Activated CD4-positive, alpha-beta memory T cell treated with anti-CD3 and anti-CD28 coated beads for 36 hours (primary cell): ENCODE results near the gene ARHGAP8. TPM values are rescaled to one million over a fixed set of nuclear protein-coding genes. Genes with fewer than 3 reads are reported as not detected.

Experiments
- CTCF ChIA-PET: fragments of 350-600 bp; sonication (Branson Sonifier 250); formaldehyde crosslinking; loops from one replicate; lab custom pipeline; 2021; ENCODE audit warnings: antibody characterized with exemption, inconsistent platforms; lab: Charles Lee
- POLR2A ChIA-PET: fragments of 350-600 bp; sonication (Branson Sonifier 250); formaldehyde crosslinking; loops from one replicate; lab custom pipeline; 2021; ENCODE audit warnings: antibody characterized with exemption; lab: Charles Lee
- DNase-seq: peaks from one replicate; pipeline ENCODE4 v3.0.0-alpha.2; 2020
- H3K27ac Mint-ChIP-seq: one replicate; pipeline ENCODE4 v1.8.0; 2021; ENCODE audit warnings: mixed read lengths
- H3K27me3 Mint-ChIP-seq: one replicate; pipeline ENCODE4 v1.8.0; 2021; ENCODE audit warnings: mixed read lengths
- H3K36me3 Mint-ChIP-seq: one replicate; pipeline ENCODE4 v1.8.0; 2021; ENCODE audit warnings: mixed read lengths
- H3K4me1 Mint-ChIP-seq: one replicate; pipeline ENCODE4 v1.8.0; 2021; ENCODE audit warnings: low read depth, mixed read lengths
- H3K4me3 Mint-ChIP-seq: one replicate; pipeline ENCODE4 v1.8.0; 2021; ENCODE audit warnings: mild to moderate bottlenecking, mixed read lengths
- H3K9me3 Mint-ChIP-seq: one replicate; pipeline ENCODE4 v1.8.0; 2021; ENCODE audit warnings: mixed read lengths
- intact Hi-C: fragments of 100-400 bp; cut with micrococcal nuclease; formaldehyde crosslinking; loops from one replicate; pipeline ENCODE4 v1.15.1; 2023
- total RNA-seq, 2 experiments: library from RNA; stranded (reverse); gene quantifications; one replicate each; pipeline ENCODE4 v1.2.3, GENCODE V29; 2021

Gene ARHGAP8
- under 1 TPM; 0.73 to 0.88 TPM for total RNA-seq

GRCh38 chr22:44752285-44753188 is at the start of gene ARHGAP8:
Gene ARHGAP8, plus strand, starts transcription at chr22:44752575. Its CDS starts 33,953 bp downstream, at chr22:44786528.
- Mint-ChIP-seq H3K4me1 (peaks cover 4% of the 10 kb centered on the region), H3K27me3 (peaks cover 36% of the 10 kb centered on the region), H3K4me3 (peak within 1 kb of the TSS; percentile 65), H3K36me3 (no peaks in the 10 kb centered on the region), H3K27ac (no peak within 1 kb of the TSS), H3K9me3 (peaks cover 3% of the 10 kb centered on the region)
- POLR2A ChIA-PET, result no interaction called here
- DNase-seq, result peak; percentile 28
- CTCF ChIA-PET, result interaction anchor here (1.3 kb wide), 1 partner anchor 56 kb away, joined by 3 read pairs; no protein-coding TSS in a partner anchor
- intact Hi-C loops, result no loop called here

- Mint-ChIP-seq H3K4me1 (peaks cover 10% of the 10 kb centered on the region), H3K36me3 (no peaks in the 10 kb centered on the region), H3K27me3 (no peaks in the 10 kb centered on the region), H3K4me3 (peak overlapping the region; percentile 68), H3K9me3 (no peaks in the 10 kb centered on the region), H3K27ac (no peak overlapping the region)
- ChIA-PET CTCF (interaction anchor here (0.7 to 1.2 kb wide), 3 partner anchors 18 to 93 kb away, joined by 3 to 4 read pairs (median 3); no protein-coding TSS in a partner anchor), POLR2A (no interaction called here)
- DNase-seq, result no peak
- intact Hi-C loops, result no loop called here
Observed at GRCh38 chr22:44703255-44703870, 49.0 kb upstream of the ARHGAP8 start.

DNA sequence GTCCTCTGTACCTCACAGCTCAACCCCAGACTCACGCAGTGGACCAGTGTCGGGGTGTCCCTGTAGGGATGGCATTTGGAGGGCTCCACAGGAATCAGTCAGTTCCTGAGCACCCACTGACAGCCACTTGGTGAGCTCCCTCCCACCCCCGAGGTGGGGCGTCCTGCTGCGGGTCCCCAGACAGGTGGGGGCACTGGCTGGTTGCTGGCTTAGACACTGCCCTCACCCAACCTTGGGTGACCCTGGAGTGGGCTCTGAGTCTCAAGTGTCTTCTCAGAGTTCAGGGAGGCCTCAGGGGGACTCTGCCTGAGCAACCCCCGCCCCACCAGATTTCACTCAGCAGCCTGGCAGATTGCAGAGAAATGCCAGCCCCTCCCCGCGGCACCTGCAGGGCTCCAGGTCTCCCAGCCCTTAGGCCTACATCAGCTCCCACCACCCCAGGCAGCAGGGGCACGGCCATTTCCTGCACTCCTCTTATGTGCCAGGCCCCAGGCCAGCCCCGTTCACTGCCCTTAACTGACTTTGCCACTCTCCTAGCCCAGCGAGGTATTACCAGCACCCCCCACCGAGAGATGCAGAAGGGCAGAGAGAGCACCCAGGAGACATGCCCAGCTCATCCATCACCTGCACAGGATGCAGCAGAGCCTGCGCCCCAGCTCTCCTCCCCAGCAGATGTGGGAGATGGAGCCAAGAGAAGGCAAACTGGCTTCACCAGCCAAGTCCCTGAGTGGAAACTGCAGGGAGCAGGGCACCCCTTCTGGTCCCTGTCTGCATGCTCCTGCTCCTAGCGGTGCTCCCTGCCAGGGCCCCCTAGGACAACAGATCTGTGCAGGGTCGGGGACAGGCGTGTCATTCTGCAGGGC is 48.0 kb upstream of the ARHGAP8 start:
- no peak overlapping the region for H3K4me3 Mint-ChIP-seq
- POLR2A ChIA-PET, result no interaction called here
- intact Hi-C loops, result no loop called here

DNA sequence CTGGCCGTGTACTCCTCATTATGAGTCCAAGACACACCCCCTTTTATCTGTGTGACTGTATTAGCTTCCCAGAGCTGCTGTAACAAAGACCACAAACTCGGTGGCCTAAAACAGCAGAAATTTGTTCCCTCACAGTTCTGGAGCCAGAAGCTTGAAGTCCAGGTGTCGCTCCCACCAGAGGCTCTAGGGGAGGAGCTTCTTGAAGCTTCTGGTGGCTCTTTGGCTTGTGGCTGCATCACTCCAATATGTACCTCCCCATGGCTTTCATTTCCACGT is 47.4 kb upstream of the ARHGAP8 start:
- Mint-ChIP-seq H3K27ac (no peak overlapping the region), H3K4me1 (peaks cover 15% of the 10 kb centered on the region), H3K9me3 (no peaks in the 10 kb centered on the region), H3K4me3 (no peak overlapping the region), H3K36me3 (no peaks in the 10 kb centered on the region), H3K27me3 (no peaks in the 10 kb centered on the region)
- intact Hi-C loops, result no loop called here
- DNase-seq, result no peak
- ChIA-PET CTCF (interaction anchor here (1.5 to 2.2 kb wide), 2 partner anchors 20 to 30 kb away, joined by 7 to 14 read pairs; no protein-coding TSS in a partner anchor), POLR2A (no interaction called here)

More for the DNA sequence above, 48.0 kb upstream of the ARHGAP8 start:
- peaks cover 13% of the 10 kb centered on the region for H3K4me1 Mint-ChIP-seq
- H3K36me3 Mint-ChIP-seq, result no peaks in the 10 kb centered on the region
- no peaks in the 10 kb centered on the region for H3K9me3 Mint-ChIP-seq
- no peaks in the 10 kb centered on the region for H3K27me3 Mint-ChIP-seq
- H3K27ac Mint-ChIP-seq, result no peak overlapping the region
- no peak for DNase-seq
- CTCF ChIA-PET, result interaction anchor here (1.2 to 1.5 kb wide), 2 partner anchors 19 to 31 kb away, joined by 4 to 7 read pairs; no protein-coding TSS in a partner anchor

- Mint-ChIP-seq H3K9me3 (no peaks in the 10 kb centered on the region), H3K4me1 (peaks cover 21% of the 10 kb centered on the region), H3K27me3 (no peaks in the 10 kb centered on the region), H3K36me3 (no peaks in the 10 kb centered on the region), H3K4me3 (no peak overlapping the region), H3K27ac (no peak overlapping the region)
- ChIA-PET CTCF (interaction anchor here (1.5 to 2.2 kb wide), 2 partner anchors 21 to 29 kb away, joined by 4 to 14 read pairs; no protein-coding TSS in a partner anchor), POLR2A (no interaction called here)
- intact Hi-C loops, result no loop called here
- DNase-seq, result no peak
Observed at GRCh38 chr22:44706488-44706887, 45.9 kb upstream of the ARHGAP8 start.

DNA sequence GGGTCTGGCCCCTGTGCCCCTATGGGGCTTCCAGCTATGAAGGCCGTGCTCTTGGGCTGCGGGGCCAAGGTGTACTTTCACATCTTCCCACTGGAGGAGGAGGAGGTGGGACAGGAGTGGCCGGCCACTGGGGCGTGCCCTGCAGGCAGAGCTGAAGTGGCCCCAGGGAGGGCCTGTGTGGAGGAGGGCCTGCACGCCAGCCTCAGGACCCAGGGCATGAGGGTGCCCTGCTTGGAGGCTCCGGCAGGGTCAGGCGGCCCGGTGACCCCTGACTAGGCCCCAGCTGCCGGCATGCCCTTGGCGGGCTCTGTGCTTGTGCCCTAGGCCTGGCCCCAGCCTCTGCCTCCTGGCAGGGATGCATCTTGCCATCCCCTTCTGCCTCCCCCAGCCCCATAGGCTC is 45.2 kb upstream of the ARHGAP8 start:
- Mint-ChIP-seq H3K4me1 (peaks cover 21% of the 10 kb centered on the region), H3K9me3 (no peaks in the 10 kb centered on the region), H3K4me3 (no peak overlapping the region), H3K27ac (no peak overlapping the region), H3K36me3 (no peaks in the 10 kb centered on the region), H3K27me3 (no peaks in the 10 kb centered on the region)
- ChIA-PET POLR2A (no interaction called here), CTCF (interaction anchor here (1.5 to 2.2 kb wide), 2 partner anchors 22 to 28 kb away, joined by 4 to 14 read pairs; no protein-coding TSS in a partner anchor)
- no peak for DNase-seq
- intact Hi-C loops, result no loop called here

- Mint-ChIP-seq H3K27ac (no peak overlapping the region), H3K4me1 (peaks cover 21% of the 10 kb centered on the region), H3K9me3 (no peaks in the 10 kb centered on the region), H3K4me3 (no peak overlapping the region), H3K27me3 (no peaks in the 10 kb centered on the region), H3K36me3 (no peaks in the 10 kb centered on the region)
- ChIA-PET CTCF (interaction anchor here (1.0 to 1.5 kb wide), 3 partner anchors 10 to 28 kb away, joined by 4 to 6 read pairs (median 4); no protein-coding TSS in a partner anchor), POLR2A (no interaction called here)
- DNase-seq, result no peak
- intact Hi-C loops, result no loop called here
Observed at GRCh38 chr22:44707752-44708151, 44.6 kb upstream of the ARHGAP8 start.

GRCh38 chr22:44709881-44710392 is 42.4 kb upstream of the ARHGAP8 start:
- Mint-ChIP-seq H3K27me3 (no peaks in the 10 kb centered on the region), H3K36me3 (no peaks in the 10 kb centered on the region), H3K9me3 (no peaks in the 10 kb centered on the region), H3K4me3 (no peak overlapping the region), H3K27ac (no peak overlapping the region), H3K4me1 (peaks cover 11% of the 10 kb centered on the region)
- CTCF ChIA-PET, result interaction anchor here (0.6 kb wide), 1 partner anchor 67 kb away, joined by 3 read pairs; no protein-coding TSS in a partner anchor
- POLR2A ChIA-PET, result no interaction called here
- intact Hi-C loops, result no loop called here
- no peak for DNase-seq

GRCh38 chr22:44710474-44711240 is 41.7 kb upstream of the ARHGAP8 start:
- H3K4me3 Mint-ChIP-seq, result no peak overlapping the region

DNA sequence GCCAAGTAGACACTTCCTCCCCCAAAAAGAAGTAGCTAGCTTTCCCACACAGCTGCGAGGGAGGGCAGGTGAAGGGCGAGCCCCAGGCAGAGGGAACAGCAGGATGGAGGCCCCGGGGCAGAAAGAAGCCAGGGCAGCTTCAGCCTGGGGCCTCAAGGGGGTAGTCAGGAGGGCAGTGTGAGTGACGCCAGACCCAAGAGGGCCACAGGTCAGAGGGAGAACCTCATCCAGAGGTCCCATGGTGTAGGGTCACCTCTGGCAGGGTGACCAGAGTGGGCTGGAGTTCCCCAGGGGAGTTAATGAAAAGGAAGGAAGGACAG is 41.2 kb upstream of the ARHGAP8 start:
- Mint-ChIP-seq H3K4me1 (peaks cover 11% of the 10 kb centered on the region), H3K27ac (no peak overlapping the region), H3K27me3 (no peaks in the 10 kb centered on the region), H3K4me3 (no peak overlapping the region), H3K9me3 (no peaks in the 10 kb centered on the region), H3K36me3 (no peaks in the 10 kb centered on the region)
- POLR2A ChIA-PET, result no interaction called here
- DNase-seq, result no peak
- intact Hi-C loops, result no loop called here
- CTCF ChIA-PET, result interaction anchor here (1.2 kb wide), 1 partner anchor 13 kb away, joined by 4 read pairs; no protein-coding TSS in a partner anchor

More at GRCh38 chr22:44710474-44711240, 41.7 kb upstream of the ARHGAP8 start:
- DNase-seq, result peak; percentile 21
- CTCF ChIA-PET, result interaction anchor here (0.6 to 1.2 kb wide), 2 partner anchors 13 to 67 kb away, joined by 3 to 4 read pairs; no protein-coding TSS in a partner anchor
- peaks cover 11% of the 10 kb centered on the region for H3K4me1 Mint-ChIP-seq
- POLR2A ChIA-PET, result no interaction called here
- H3K9me3 Mint-ChIP-seq, result no peaks in the 10 kb centered on the region
- no peak overlapping the region for H3K27ac Mint-ChIP-seq
- intact Hi-C loops, result no loop called here
- H3K27me3 Mint-ChIP-seq, result no peaks in the 10 kb centered on the region
- no peaks in the 10 kb centered on the region for H3K36me3 Mint-ChIP-seq
